BJ (cell line): ENCODE measurements around the gene NINL. TPM values are rescaled to one million over a fixed set of nuclear protein-coding genes. Genes with fewer than 3 reads are reported as not detected.
A peak's percentile ranks its signal among the peaks of the same experiment; 100 is the strongest.

Source experiments
- CTCF ChIA-PET: fragments of 350-600 bp; formaldehyde crosslinking; extraction: SDS; loops from one replicate; lab custom pipeline; 2021; ENCODE audit warnings: antibody characterized with exemption, inconsistent platforms; lab: Yijun Ruan, JAX
- POLR2A ChIA-PET: fragments of 300-600 bp; sonication (Branson Sonifier 250); formaldehyde crosslinking; extraction: SDS; loops from one replicate; lab custom pipeline; 2021; ENCODE audit warnings: antibody characterized with exemption; lab: Charles Lee
- DNase-seq: peaks from one replicate; pipeline ENCODE4 v3.0.0-alpha.2; 2011; ENCODE audit warnings: low read depth
- H3K27me3 ChIP-seq: 2 replicates; pipeline ENCODE4 v1.6.0; 2011; ENCODE audit warnings: low read length; ENCODE audit not compliant: control insufficient read depth, insufficient read depth
- H3K36me3 ChIP-seq: 2 replicates; pipeline ENCODE4 v1.5.1; 2011; ENCODE audit warnings: low read length; ENCODE audit not compliant: control insufficient read depth, insufficient read depth
- H3K4me3 ChIP-seq: 2 replicates; pipeline ENCODE4 v1.5.1; 2011; ENCODE audit warnings: low read depth, mild to moderate bottlenecking, control low read depth, low read length
- CTCF ChIP-seq: IDR thresholded peaks from 2 replicates; pipeline ENCODE4 v1.5.1; 2011; ENCODE audit warnings: low read depth, mild to moderate bottlenecking, control low read depth, inconsistent platforms, low read length, moderate library complexity; ENCODE audit not compliant: insufficient read depth
- polyA plus RNA-seq: library from polyadenylated mRNA; depleted of rRNA; stranded (reverse); fragments of >200 nt; gene quantifications from 2 replicates; pipeline ENCODE4 v1.2.3, GENCODE V29; 2011

NINL gene
- polyA plus RNA-seq, 1 experiment: 6.2 TPM

GRCh38 chr20:25539742-25540672 lies 45.3 kb downstream of the NINL start:
- DNase-seq: no peak
- Histone ChIP-seq H3K4me3 (peak overlapping the region; percentile 12; the same call in 1 of the 2 replicates), H3K27me3 (no peaks in the 10 kb centered on the region), H3K36me3 (no peaks in the 10 kb centered on the region)
- peak; percentile 52 for TF ChIP-seq CTCF
- ChIA-PET CTCF (interaction anchor here (0.9 to 2.7 kb wide), 9 partner anchors 8 to 140 kb away, joined by 4 to 12 read pairs (median 8); no protein-coding TSS in a partner anchor), POLR2A (no interaction called here)

- DNase-seq: no peak
- H3K4me3 ChIP-seq: no peak overlapping the region
- no peaks in the 10 kb centered on the region for H3K27me3 ChIP-seq
- ChIA-PET POLR2A (no interaction called here), CTCF (interaction anchor here (0.9 to 2.7 kb wide), 5 partner anchors 10 to 52 kb away, joined by 4 to 12 read pairs (median 6); no protein-coding TSS in a partner anchor)
- no peak for TF ChIP-seq CTCF
- H3K36me3 ChIP-seq: no peaks in the 10 kb centered on the region
Measured at GRCh38 chr20:25538838-25539665, 46.3 kb downstream of the NINL start.

- no peaks in the 10 kb centered on the region for H3K27me3 ChIP-seq
- ChIA-PET CTCF (no interaction called here), POLR2A (no interaction called here)
Measured at GRCh38 chr20:25537890-25538289, 47.4 kb downstream of the NINL start.

GRCh38 chr20:25535762-25536161 lies 49.6 kb downstream of the NINL start:
- no peak overlapping the region for H3K4me3 ChIP-seq
- no peaks in the 10 kb centered on the region for H3K36me3 ChIP-seq
- no peak for DNase-seq
- ChIA-PET CTCF (no interaction called here), POLR2A (no interaction called here)
- TF ChIP-seq CTCF: no peak
- H3K27me3 ChIP-seq: no peaks in the 10 kb centered on the region

More at GRCh38 chr20:25537890-25538289, 47.4 kb downstream of the NINL start:
- no peaks in the 10 kb centered on the region for H3K36me3 ChIP-seq
- TF ChIP-seq CTCF: no peak
- H3K4me3 ChIP-seq: no peak overlapping the region
- DNase-seq: no peak

- Histone ChIP-seq H3K36me3 (no peaks in the 10 kb centered on the region), H3K4me3 (no peak overlapping the region), H3K27me3 (no peaks in the 10 kb centered on the region)
- POLR2A ChIA-PET: no interaction called here
- no peak for DNase-seq
- no peak for TF ChIP-seq CTCF
- CTCF ChIA-PET: no interaction called here
Measured at GRCh38 chr20:25534845-25535244, 50.5 kb downstream of the NINL start.
